ENCODE measurements around the gene GPER1. TPM values are rescaled to one million over a fixed set of nuclear protein-coding genes. Genes with fewer than 3 reads are reported as not detected.
A peak's percentile ranks its signal among the peaks of the same experiment; 100 is the strongest.

The GPER1 gene
- total RNA-seq, 1 experiment from 2014 or later: not detected

DNA sequence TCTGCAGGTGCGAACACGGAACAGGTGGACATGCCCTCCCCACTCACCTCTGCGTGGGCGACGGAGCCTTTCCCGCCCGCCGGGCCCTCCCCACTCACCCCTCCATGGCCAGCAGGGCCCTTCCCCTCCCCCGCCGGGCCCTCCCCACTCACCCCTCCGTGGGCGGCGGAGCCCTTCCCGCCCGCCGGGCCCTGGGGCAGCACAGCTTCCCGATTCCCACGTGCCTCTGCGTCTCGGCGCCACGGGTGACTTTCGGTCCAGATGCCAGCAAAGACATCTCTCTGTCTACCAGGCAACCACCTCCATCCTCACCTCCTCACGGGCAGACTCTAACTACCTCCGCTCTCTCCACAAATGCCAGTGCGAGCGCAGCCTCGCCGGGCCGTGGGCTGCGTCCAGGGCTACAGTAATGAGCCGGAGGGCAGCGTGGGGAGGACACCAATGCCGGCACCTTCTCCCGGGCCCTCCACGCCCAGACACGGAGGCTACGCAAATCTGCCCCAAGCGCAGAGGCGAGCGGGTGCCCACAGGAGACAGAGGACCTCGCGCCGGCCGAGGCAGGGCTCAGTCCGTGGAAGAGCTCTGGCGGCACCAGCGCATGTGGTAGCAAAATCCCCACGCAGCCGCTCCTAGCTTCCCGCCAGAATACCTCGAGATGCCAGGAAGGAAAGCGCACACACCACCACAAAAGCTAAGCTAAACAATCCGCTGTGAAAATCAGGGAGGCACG is 21.8 kb downstream of the GPER1 start:
- Histone ChIP-seq H3K23ac (ENCODE audit: insufficient read length, low read depth, low read length) (no peak overlapping the region), H2BK15ac (ENCODE audit: low read depth, low read length) (no peak overlapping the region), H3K79me1 (ENCODE audit: insufficient read depth, low read depth, low read length, poor library complexity, severe bottlenecking) (peaks cover 8% of the 10 kb centered on the region), H3K18ac (ENCODE audit: insufficient read length, low read depth, low read length) (no peak overlapping the region), H3K9ac (ENCODE audit: extremely low read depth, insufficient read length, low read length) (no peak overlapping the region), H3K9me3 (ENCODE audit: control insufficient read depth, low read depth, low read length) (no peaks in the 10 kb centered on the region), H2AFZ (ENCODE audit: low read length) (no peak overlapping the region), H3K79me2 (ENCODE audit: insufficient read depth, low read length) (no peaks in the 10 kb centered on the region), H2BK20ac (ENCODE audit: low read depth, low read length, poor library complexity, severe bottlenecking) (no peak overlapping the region), H2AK5ac (ENCODE audit: insufficient read length, low read length) (no peak overlapping the region), H3K4me2 (ENCODE audit: insufficient read depth, insufficient read length, low read length) (no peak overlapping the region), H3K14ac (ENCODE audit: insufficient read depth, low read length) (no peak overlapping the region; the same call in 1 of the 2 replicates), H4K20me1 (ENCODE audit: control insufficient read depth, insufficient read depth, insufficient read length) (peaks cover 3% of the 10 kb centered on the region), H4K5ac (ENCODE audit: insufficient read length, low read depth, low read length) (no peak overlapping the region), H3K4ac (ENCODE audit: low read depth, low read length) (no peak overlapping the region), H3K4me1 (ENCODE audit: insufficient read depth, low read length) (no peaks in the 10 kb centered on the region), H2BK5ac (ENCODE audit: insufficient read length, low read length) (no peak overlapping the region), H3K23me2 (ENCODE audit: insufficient read length, low read depth, low read length, poor library complexity, severe bottlenecking) (no peaks in the 10 kb centered on the region), H3K27me3 (ENCODE audit: insufficient read depth, low read length) (no peaks in the 10 kb centered on the region), H3K56ac (ENCODE audit: insufficient read length, low read depth, low read length) (no peak overlapping the region), H3T11ph (ENCODE audit: low read length) (no peak overlapping the region), H4K91ac (ENCODE audit: insufficient read length, low read depth, low read length) (no peak overlapping the region), H2BK12ac (ENCODE audit: insufficient read length, low read depth, low read length) (no peak overlapping the region), H4K8ac (replicated peaks; ENCODE audit: insufficient read length, low read depth, low read length) (no peak overlapping the region), H2BK120ac (ENCODE audit: low read depth, low read length, poor library complexity, severe bottlenecking) (no peak overlapping the region), H3K27ac (ENCODE audit: insufficient read length, low read depth, low read length) (no peak overlapping the region)
- no CpG with 5 or more reads among the region's 55 CpGs for WGBS (ENCODE audit: extremely low coverage, insufficient read length, low lambda C conversion rate)
- Mint-ChIP-seq H3K4me3 (no peak overlapping the region), H3K27ac (peak overlapping the region in 2 of 3 experiments; percentile 18 to 76; a peak in 1 of 7 replicates), H3K4me1 (no peaks in the 10 kb centered on the region), H3K9me3 (no peaks in the 10 kb centered on the region), H3K36me3 (ENCODE audit: insufficient read depth in 1 of 3, low read depth in 3 of 3) (peaks cover 0 to 2% (median 0%) of the 10 kb centered on the region in 3 experiments; a peak in 1 of 7 replicates), H3K27me3 (ENCODE audit: low read depth) (no peaks in the 10 kb centered on the region)
- no peak for DNase-seq
- TF ChIP-seq, protein P1, sequence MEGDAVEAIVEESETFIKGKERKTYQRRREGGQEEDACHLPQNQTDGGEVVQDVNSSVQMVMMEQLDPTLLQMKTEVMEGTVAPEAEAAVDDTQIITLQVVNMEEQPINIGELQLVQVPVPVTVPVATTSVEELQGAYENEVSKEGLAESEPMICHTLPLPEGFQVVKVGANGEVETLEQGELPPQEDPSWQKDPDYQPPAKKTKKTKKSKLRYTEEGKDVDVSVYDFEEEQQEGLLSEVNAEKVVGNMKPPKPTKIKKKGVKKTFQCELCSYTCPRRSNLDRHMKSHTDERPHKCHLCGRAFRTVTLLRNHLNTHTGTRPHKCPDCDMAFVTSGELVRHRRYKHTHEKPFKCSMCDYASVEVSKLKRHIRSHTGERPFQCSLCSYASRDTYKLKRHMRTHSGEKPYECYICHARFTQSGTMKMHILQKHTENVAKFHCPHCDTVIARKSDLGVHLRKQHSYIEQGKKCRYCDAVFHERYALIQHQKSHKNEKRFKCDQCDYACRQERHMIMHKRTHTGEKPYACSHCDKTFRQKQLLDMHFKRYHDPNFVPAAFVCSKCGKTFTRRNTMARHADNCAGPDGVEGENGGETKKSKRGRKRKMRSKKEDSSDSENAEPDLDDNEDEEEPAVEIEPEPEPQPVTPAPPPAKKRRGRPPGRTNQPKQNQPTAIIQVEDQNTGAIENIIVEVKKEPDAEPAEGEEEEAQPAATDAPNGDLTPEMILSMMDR (conservative IDR thresholded peaks at IDR 0.05): no peak

Data from H9 (cell line).